SK-N-SH treated with all-trans-retinoic acid at 6 μM for 48 hours (cell line): Measurements from ENCODE around the gene DPP9.

Source experiments
- ATAC-seq: fragments of 200-7000 bp; cut with Tn5 transposase; 3 replicates; pipeline ENCODE4 v1.9.1; 2020; ENCODE audit warnings: mild to moderate bottlenecking, moderate library complexity
- ARNTL ChIP-seq: fragments of 450-650 bp; formaldehyde crosslinking; IDR thresholded peaks from 2 replicates; pipeline ENCODE4 v1.5.0; 2020; ENCODE audit warnings: low read depth, mild to moderate bottlenecking, moderate library complexity, borderline replicate concordance
- CREB5 ChIP-seq: fragments of 250-450 bp; sonication (Bioruptor Pico); IDR thresholded peaks from 2 replicates; pipeline ENCODE4 v1.5.1; 2020; ENCODE audit warnings: low read depth, mild to moderate bottlenecking, moderate library complexity
- CSDC2 ChIP-seq: fragments of 250-450 bp; sonication (Bioruptor Pico); IDR thresholded peaks from 2 replicates; pipeline ENCODE4 v1.5.0; 2020; ENCODE audit warnings: mild to moderate bottlenecking, moderate library complexity
- CSRNP3 ChIP-seq: fragments of 250-450 bp; sonication (Bioruptor Pico); IDR thresholded peaks from 2 replicates; pipeline ENCODE4 v1.5.1; 2021; ENCODE audit warnings: mild to moderate bottlenecking, moderate library complexity
- ESRRG ChIP-seq: fragments of 250-450 bp; sonication (Bioruptor Pico); IDR thresholded peaks from 2 replicates; pipeline ENCODE4 v1.6.1; 2021; ENCODE audit warnings: mild to moderate bottlenecking
- GLIS3 ChIP-seq: fragments of 250-450 bp; sonication (Bioruptor Pico); IDR thresholded peaks from 2 replicates; pipeline ENCODE4 v1.5.0; 2020; ENCODE audit warnings: mild to moderate bottlenecking, moderate library complexity
- ISL1 ChIP-seq: fragments of 250-450 bp; sonication (Bioruptor Pico); IDR thresholded peaks from 2 replicates; pipeline ENCODE4 v2.1.2; 2022; ENCODE audit warnings: mild to moderate bottlenecking, moderate library complexity
- OSR1 ChIP-seq: fragments of 250-450 bp; sonication (Bioruptor Pico); IDR thresholded peaks from 2 replicates; pipeline ENCODE4 v1.8.0; 2022; ENCODE audit warnings: moderate library complexity, mild to moderate bottlenecking, inconsistent platforms
- PATZ1 ChIP-seq: fragments of 250-450 bp; sonication (Bioruptor Pico); IDR thresholded peaks from 2 replicates; pipeline ENCODE4 v1.8.0; 2020; ENCODE audit warnings: mild to moderate bottlenecking, moderate library complexity, borderline replicate concordance
- POU6F1 ChIP-seq: fragments of 250-450 bp; sonication (Bioruptor Pico); IDR thresholded peaks from 2 replicates; pipeline ENCODE4 v1.8.0; 2021; ENCODE audit warnings: low read depth, mild to moderate bottlenecking, moderate library complexity, borderline replicate concordance
- PPARA ChIP-seq: fragments of 250-450 bp; sonication (Bioruptor Pico); IDR thresholded peaks from 2 replicates; pipeline ENCODE4 v1.5.0; 2020; ENCODE audit warnings: mild to moderate bottlenecking, borderline replicate concordance
- RARB ChIP-seq: fragments of 250-450 bp; sonication (Bioruptor Pico); IDR thresholded peaks from 2 replicates; pipeline ENCODE4 v1.8.0; 2021; ENCODE audit warnings: mild to moderate bottlenecking, moderate library complexity
- SNAI2 ChIP-seq: fragments of 250-450 bp; sonication (Bioruptor Pico); IDR thresholded peaks from 2 replicates; pipeline ENCODE4 v1.5.0; 2020; ENCODE audit warnings: mild to moderate bottlenecking, moderate library complexity
- TOX ChIP-seq: fragments of 250-450 bp; sonication (Bioruptor Pico); IDR thresholded peaks from 2 replicates; pipeline ENCODE4 v1.8.0; 2021; ENCODE audit warnings: mild to moderate bottlenecking, moderate library complexity, borderline replicate concordance
- TSHZ2 ChIP-seq: fragments of 250-450 bp; sonication (Bioruptor Pico); IDR thresholded peaks from 2 replicates; pipeline ENCODE4 v1.5.0; 2020; ENCODE audit warnings: mild to moderate bottlenecking, moderate library complexity
- ZC3H10 ChIP-seq: fragments of 250-450 bp; sonication (Bioruptor Pico); IDR thresholded peaks from 2 replicates; pipeline ENCODE4 v1.5.1; 2021; ENCODE audit warnings: mild to moderate bottlenecking, moderate library complexity
- ZFP3 ChIP-seq: fragments of 250-450 bp; sonication (Bioruptor Pico); IDR thresholded peaks from 2 replicates; pipeline ENCODE4 v1.5.0; 2020; ENCODE audit warnings: mild to moderate bottlenecking, moderate library complexity
- ZFP30 ChIP-seq: fragments of 450-650 bp; formaldehyde crosslinking; IDR thresholded peaks from 2 replicates; pipeline ENCODE4 v1.5.0; 2022; ENCODE audit warnings: mild to moderate bottlenecking, moderate library complexity
- ZNF565 ChIP-seq: fragments of 450-650 bp; formaldehyde crosslinking; conservative IDR thresholded peaks from 2 replicates; pipeline ENCODE4 v1.5.0; 2020; ENCODE audit warnings: low read depth, mild to moderate bottlenecking, moderate library complexity
- ZNF70 ChIP-seq: fragments of 450-650 bp; formaldehyde crosslinking; IDR thresholded peaks from 2 replicates; pipeline ENCODE4 v1.5.0; 2020; ENCODE audit warnings: mild to moderate bottlenecking, moderate library complexity
- ZNF8 ChIP-seq: fragments of 450-650 bp; formaldehyde crosslinking; IDR thresholded peaks from 2 replicates; pipeline ENCODE4 v1.5.0; 2020; ENCODE audit warnings: mild to moderate bottlenecking, moderate library complexity

The DPP9 gene

GRCh38 chr19:4719499-4719866 lies 4.2 kb downstream of the DPP9 start:
- TF ChIP-seq OSR1 (CRISPR knock-in tag), result no peak
- no peak for TF ChIP-seq SNAI2
- no peak for TF ChIP-seq PPARA (CRISPR knock-in tag)
- no peak for TF ChIP-seq ZNF8 (CRISPR knock-in tag)
- no peak for TF ChIP-seq CREB5 (CRISPR knock-in tag)
- no peak for TF ChIP-seq GLIS3 (CRISPR knock-in tag)
- TF ChIP-seq TSHZ2 (CRISPR knock-in tag), result no peak
- no peak for TF ChIP-seq RARB
- no peak for TF ChIP-seq ISL1 (CRISPR knock-in tag)
- TF ChIP-seq ZFP3 (CRISPR knock-in tag), result no peak
- TF ChIP-seq CSRNP3 (CRISPR knock-in tag), result no peak
- no peak for TF ChIP-seq POU6F1 (CRISPR knock-in tag)
- TF ChIP-seq ZC3H10 (CRISPR knock-in tag), result no peak
- no peak for TF ChIP-seq PATZ1 (CRISPR knock-in tag)
- TF ChIP-seq ESRRG (CRISPR knock-in tag), result no peak
- TF ChIP-seq TOX (CRISPR knock-in tag), result no peak
- TF ChIP-seq ARNTL (CRISPR knock-in tag), result no peak
- TF ChIP-seq ZFP30 (CRISPR knock-in tag), result no peak
- TF ChIP-seq ZNF565 (CRISPR knock-in tag), result no peak
- TF ChIP-seq ZNF70, result no peak
- no peak for ATAC-seq

- TF ChIP-seq ZFP30 (CRISPR knock-in tag), result no peak
- no peak for TF ChIP-seq TSHZ2 (CRISPR knock-in tag)
- no peak for TF ChIP-seq ZFP3 (CRISPR knock-in tag)
- no peak for TF ChIP-seq CREB5 (CRISPR knock-in tag)
- no peak for TF ChIP-seq SNAI2
- no peak for TF ChIP-seq PPARA (CRISPR knock-in tag)
- no peak for TF ChIP-seq ZNF70
- TF ChIP-seq ISL1 (CRISPR knock-in tag), result no peak
- TF ChIP-seq ZNF8 (CRISPR knock-in tag), result no peak
- no peak for TF ChIP-seq ESRRG (CRISPR knock-in tag)
- no peak for TF ChIP-seq CSDC2 (CRISPR knock-in tag)
- TF ChIP-seq GLIS3 (CRISPR knock-in tag), result no peak
- TF ChIP-seq OSR1 (CRISPR knock-in tag), result no peak
- TF ChIP-seq RARB, result no peak
- no peak for TF ChIP-seq CSRNP3 (CRISPR knock-in tag)
- no peak for ATAC-seq
Measured at GRCh38 chr19:4717966-4718701, 5.5 kb downstream of the DPP9 start.
